Fibroblast of lung (primary cell): ENCODE results near the gene SLC28A1. TPM values are rescaled to one million over a fixed set of nuclear protein-coding genes. Genes with fewer than 3 reads are reported as not detected.
"Not testable (repeated sequence)": the region's sequence is repeated elsewhere in the genome, so short reads cannot be mapped to it uniquely, and the experiment has no call there.

Experiments used
- DNase-seq, 2 donors: peaks; one replicate each; pipeline versions ENCODE4 v3.0.0 to v3.0.0-alpha.2; 2010; ENCODE audit warnings: low read depth in 2 of 2
- H2AFZ ChIP-seq: 2 replicates; pipeline ENCODE4 v1.5.1; 2012; ENCODE audit warnings: low read length, control low read depth, inconsistent platforms
- H3K27ac ChIP-seq: 2 replicates; pipeline ENCODE4 v1.5.1; 2011; ENCODE audit warnings: low read length, control low read depth; ENCODE audit not compliant: insufficient read depth
- H3K27me3 ChIP-seq: 2 replicates; pipeline ENCODE4 v1.5.1; 2011; ENCODE audit warnings: mild to moderate bottlenecking, low read length; ENCODE audit not compliant: control insufficient read depth, insufficient read depth
- H3K36me3 ChIP-seq: 2 replicates; pipeline ENCODE4 v1.5.1; 2011; ENCODE audit warnings: low read length; ENCODE audit not compliant: control insufficient read depth, insufficient read depth
- H3K4me1 ChIP-seq: 2 replicates; pipeline ENCODE4 v1.5.1; 2011; ENCODE audit warnings: low read length; ENCODE audit not compliant: control insufficient read depth, insufficient read depth; ENCODE audit errors: extremely low read depth
- H3K4me2 ChIP-seq: 2 replicates; pipeline ENCODE4 v1.5.1; 2011; ENCODE audit warnings: low read length, control low read depth; ENCODE audit not compliant: insufficient read depth; ENCODE audit errors: extremely low read depth
- H3K4me3 ChIP-seq, 4 experiments: fragments of 200-600 bp in 1 of 4; sonication (generic) in 1 of 4; replicated peaks in 1 of 4; 2 replicates each; pipeline ENCODE4 v1.5.1; 2011 to 2016; ENCODE audit warnings: low read length in 4 of 4, low read depth in 3 of 4, mild to moderate bottlenecking in 3 of 4, control low read depth in 2 of 4, inconsistent platforms in 1 of 4, mixed read lengths in 1 of 4; ENCODE audit not compliant: insufficient read depth in 1 of 4; ENCODE audit errors: control extremely low read depth in 1 of 4
- H3K79me2 ChIP-seq: 2 replicates; pipeline ENCODE4 v1.5.1; 2012; ENCODE audit warnings: mild to moderate bottlenecking, low read length, inconsistent platforms; ENCODE audit not compliant: control insufficient read depth, insufficient read depth
- H3K9ac ChIP-seq: 2 replicates; pipeline ENCODE4 v1.5.1; 2011; ENCODE audit warnings: mild to moderate bottlenecking, low read length, control low read depth; ENCODE audit not compliant: insufficient read depth
- H3K9me3 ChIP-seq: 2 replicates; pipeline ENCODE4 v1.5.1; 2012; ENCODE audit warnings: low read depth, low read length; ENCODE audit not compliant: control insufficient read depth, insufficient read depth
- H4K20me1 ChIP-seq: 2 replicates; pipeline ENCODE4 v1.5.1; 2011; ENCODE audit warnings: low read length; ENCODE audit not compliant: control insufficient read depth, insufficient read depth; ENCODE audit errors: extremely low read depth
- CTCF ChIP-seq, 2 donors: IDR thresholded peaks in 1 of 2; conservative IDR thresholded peaks in 1 of 2; 1 replicate in 1 of 2; 2 replicates in 1 of 2; pipeline ENCODE4 v1.5.1; 2011 to 2012; ENCODE audit warnings: low read length in 2 of 2, control low read depth in 1 of 2, inconsistent platforms in 1 of 2, low read depth in 1 of 2, mild to moderate bottlenecking in 1 of 2
- EZH2 ChIP-seq: IDR thresholded peaks from 2 replicates; pipeline ENCODE4 v1.5.1; 2012; ENCODE audit warnings: low read length, control low read depth, mild to moderate bottlenecking; ENCODE audit errors: missing control alignments
- polyA plus RNA-seq, 2 donors: library from polyadenylated mRNA; depleted of rRNA in 1 of 2; stranded (reverse) in 1 of 2; unstranded in 1 of 2; fragments of >200 nt; gene quantifications; 2 replicates each; pipeline ENCODE4 v1.2.1, GENCODE V29; 2011 to 2012; ENCODE audit warnings: missing spikeins in 1 of 2
- total RNA-seq: library from RNA; depleted of rRNA; stranded (reverse); fragments of >200 nt; gene quantifications from 2 replicates; pipeline ENCODE4 v1.2.1, GENCODE V29; 2014

Gene SLC28A1
- total and polyA plus RNA-seq, 2 donors (not counting 1 experiment from before 2014, with no cell fraction given) = not detected

GRCh38 chr15:84922530-84922929, 38.1 kb downstream of the SLC28A1 start:
- no peaks in the 10 kb centered on the region for H3K9me3 ChIP-seq
- H3K27ac ChIP-seq = no peak overlapping the region
- H3K36me3 ChIP-seq = no peaks in the 10 kb centered on the region
- TF ChIP-seq CTCF (conservative IDR thresholded peaks at IDR 0.05 in 1 of 2, IDR thresholded peaks at IDR 0.05 in 1 of 2; ENCODE audit: low read depth in 1 of 2, low read length in 2 of 2) (no peak), EZH2 (no peak)
- H3K4me1 ChIP-seq = peaks cover 2% of the 10 kb centered on the region
- no peak overlapping the region for H2AFZ ChIP-seq
- no peak overlapping the region for H3K9ac ChIP-seq
- no peaks in the 10 kb centered on the region for H3K27me3 ChIP-seq
- no peak overlapping the region for H3K4me2 ChIP-seq
- H3K79me2 ChIP-seq = no peaks in the 10 kb centered on the region
- no peak overlapping the region for H3K4me3 ChIP-seq
- no peak for DNase-seq
- H4K20me1 ChIP-seq = no peaks in the 10 kb centered on the region

DNA sequence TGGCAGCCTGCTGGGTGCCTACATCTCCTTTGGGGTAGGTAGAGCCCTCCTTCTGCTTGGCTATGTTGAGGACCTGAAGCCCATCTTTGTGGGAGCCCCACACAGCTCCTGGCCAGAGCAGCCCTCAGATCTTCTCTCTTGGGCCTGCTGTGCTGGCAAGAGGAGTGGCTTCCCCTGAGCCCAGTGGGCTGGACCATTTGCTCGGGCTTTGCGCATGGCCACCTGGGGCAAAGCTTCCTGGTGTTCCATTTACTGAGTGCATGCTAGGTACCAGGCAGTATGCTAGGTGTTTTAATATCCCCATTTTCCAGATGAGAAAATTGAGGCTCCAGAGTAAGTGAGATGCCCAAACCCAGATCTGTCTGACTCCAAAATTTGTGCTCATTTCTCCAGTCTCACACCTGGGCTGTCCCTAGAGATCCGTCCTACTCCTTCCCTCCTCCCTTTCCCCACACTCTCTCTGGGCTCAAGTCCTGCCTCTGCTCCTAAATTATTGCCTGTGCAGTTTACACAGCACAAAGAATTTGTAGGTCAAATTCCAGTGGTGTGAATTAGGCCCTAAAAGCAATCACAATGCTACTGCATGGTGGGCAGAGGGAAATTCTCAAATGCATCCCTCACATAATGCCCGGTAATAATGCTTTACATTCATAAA, 39.7 kb downstream of the SLC28A1 start:
- peak in 1 of 2 donors; percentile 53 for DNase-seq
- H3K27me3 ChIP-seq = no peaks in the 10 kb centered on the region
- H3K4me2 ChIP-seq = no peak overlapping the region
- no peak overlapping the region for H3K27ac ChIP-seq
- H3K9ac ChIP-seq = no peak overlapping the region
- TF ChIP-seq EZH2 = no peak
- TF ChIP-seq CTCF (conservative IDR thresholded peaks at IDR 0.05 in 1 of 2, IDR thresholded peaks at IDR 0.05 in 1 of 2; ENCODE audit: low read depth in 1 of 2, low read length in 2 of 2) = no peak
- no peak overlapping the region for H2AFZ ChIP-seq
- no peaks in the 10 kb centered on the region for H3K9me3 ChIP-seq
- H4K20me1 ChIP-seq = no peaks in the 10 kb centered on the region
- H3K36me3 ChIP-seq = no peaks in the 10 kb centered on the region
- H3K4me3 ChIP-seq = no peak overlapping the region
- H3K4me1 ChIP-seq = peaks cover 4% of the 10 kb centered on the region
- H3K79me2 ChIP-seq = no peaks in the 10 kb centered on the region

- H3K9ac ChIP-seq, H3K4me1 ChIP-seq, H3K27me3 ChIP-seq, H3K27ac ChIP-seq, H3K36me3 ChIP-seq, H3K79me2 ChIP-seq, H2AFZ ChIP-seq, H3K4me2 ChIP-seq, H4K20me1 ChIP-seq, H3K4me3 ChIP-seq, H3K9me3 ChIP-seq: not testable (repeated sequence)
- DNase-seq = peak in 1 of 2 donors; percentile 61
These were observed 40.5 kb downstream of the SLC28A1 start for GRCh38 chr15:84924821-84925569.
